VCaP (cell line): ENCODE measurements around the gene GAS6.

Experiments
- H3K27ac ChIP-seq: fragments of 450-650 bp; 2 replicates; pipeline ENCODE4 v1.5.1; 2017
- TF ChIP-seq, protein P1 (sequence below): fragments of 450-650 bp; conservative IDR thresholded peaks from 2 replicates; pipeline ENCODE4 v1.5.1; 2017; ENCODE audit warnings: mild to moderate bottlenecking, moderate library complexity

Gene GAS6

DNA sequence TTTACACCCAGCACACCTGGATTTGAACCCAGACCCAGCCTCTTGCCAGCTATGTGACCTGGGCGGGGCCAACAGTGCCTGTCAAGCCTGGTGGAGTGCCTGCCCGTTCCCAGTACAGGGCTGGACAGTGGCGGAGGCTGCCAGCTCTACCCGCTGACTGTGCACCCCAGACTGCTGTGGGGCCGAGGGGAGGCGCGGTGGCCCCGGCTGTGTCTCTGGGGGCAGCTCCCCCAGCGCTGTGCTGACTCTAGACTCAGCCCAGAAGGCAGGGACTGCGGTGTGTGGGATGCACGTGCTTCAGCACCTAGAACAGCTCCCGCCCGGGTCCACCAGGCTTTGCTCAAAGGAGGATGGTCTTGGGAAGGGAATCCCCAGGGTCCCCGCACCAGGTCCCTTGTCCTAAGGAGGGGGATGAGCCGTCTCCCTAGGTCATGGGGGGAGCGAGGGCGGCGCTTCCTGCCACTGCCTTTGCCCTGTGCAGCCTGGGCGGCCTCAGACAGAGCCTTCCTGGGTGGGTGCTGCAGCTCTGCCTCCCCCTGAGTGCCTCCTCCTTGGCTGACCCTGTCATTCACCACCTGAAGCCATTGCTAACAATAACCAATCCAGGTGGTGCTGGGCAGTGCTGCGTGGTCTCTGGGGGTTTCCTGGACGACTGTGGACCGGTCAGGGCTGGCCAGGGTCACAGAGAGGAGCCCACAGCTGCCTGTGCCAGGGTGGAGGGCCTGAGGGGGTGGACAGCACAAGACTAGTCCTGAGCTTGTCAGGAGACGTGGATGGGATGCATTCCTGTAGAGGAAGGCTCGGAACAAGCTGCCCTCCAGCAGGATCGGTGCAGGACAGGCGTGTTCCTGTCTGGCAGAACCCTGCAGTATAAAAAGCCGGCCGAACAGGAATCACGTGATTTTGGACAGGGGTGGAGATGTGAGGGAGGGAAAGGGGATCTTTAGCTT lies 86.3 kb downstream of the GAS6 start:
- no peak overlapping the region for H3K27ac ChIP-seq

DNA sequence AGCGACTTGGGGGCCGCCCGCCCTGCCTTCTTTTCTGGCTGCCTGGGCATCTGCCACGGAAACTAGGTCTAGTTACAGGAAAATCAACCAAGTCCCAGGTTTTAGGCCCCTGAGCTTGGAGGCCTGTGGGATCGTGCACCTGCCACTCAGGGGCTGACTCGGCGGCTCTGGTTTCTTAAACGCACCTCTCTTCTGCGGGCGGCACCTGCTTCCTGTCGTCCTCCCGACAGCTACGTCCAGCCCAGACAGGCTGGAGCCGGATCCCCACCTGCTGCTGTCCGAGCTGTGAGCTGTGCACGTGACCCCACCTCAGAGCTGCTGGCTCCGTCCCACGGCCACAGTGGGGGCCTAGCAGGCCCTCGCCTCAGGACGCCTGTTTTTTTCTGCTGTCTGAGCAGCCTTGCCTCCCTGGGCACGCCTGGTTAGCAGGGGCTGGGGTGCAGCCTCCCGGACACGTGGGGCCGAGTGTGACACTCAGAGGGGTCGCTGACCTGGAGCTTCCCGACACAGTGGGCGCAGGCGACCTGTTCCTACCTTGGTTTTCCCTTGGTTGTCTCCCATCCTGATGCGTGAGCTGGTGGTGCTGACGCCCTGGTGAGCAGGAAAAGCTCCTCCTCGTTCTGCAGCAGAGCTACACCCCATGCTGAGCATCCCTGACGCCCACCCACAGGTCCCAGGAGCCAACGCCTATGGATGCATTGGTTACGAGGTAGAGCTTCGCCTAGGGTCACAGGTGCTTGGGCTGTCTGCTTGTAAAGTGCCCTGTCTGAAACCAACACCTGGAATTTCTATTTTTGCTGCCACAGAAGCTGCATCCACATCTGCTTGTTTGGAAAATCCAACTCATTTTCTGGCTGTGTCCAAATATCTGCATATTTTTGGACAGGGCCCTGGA lies 87.4 kb downstream of the GAS6 start:
- TF ChIP-seq, protein P1, sequence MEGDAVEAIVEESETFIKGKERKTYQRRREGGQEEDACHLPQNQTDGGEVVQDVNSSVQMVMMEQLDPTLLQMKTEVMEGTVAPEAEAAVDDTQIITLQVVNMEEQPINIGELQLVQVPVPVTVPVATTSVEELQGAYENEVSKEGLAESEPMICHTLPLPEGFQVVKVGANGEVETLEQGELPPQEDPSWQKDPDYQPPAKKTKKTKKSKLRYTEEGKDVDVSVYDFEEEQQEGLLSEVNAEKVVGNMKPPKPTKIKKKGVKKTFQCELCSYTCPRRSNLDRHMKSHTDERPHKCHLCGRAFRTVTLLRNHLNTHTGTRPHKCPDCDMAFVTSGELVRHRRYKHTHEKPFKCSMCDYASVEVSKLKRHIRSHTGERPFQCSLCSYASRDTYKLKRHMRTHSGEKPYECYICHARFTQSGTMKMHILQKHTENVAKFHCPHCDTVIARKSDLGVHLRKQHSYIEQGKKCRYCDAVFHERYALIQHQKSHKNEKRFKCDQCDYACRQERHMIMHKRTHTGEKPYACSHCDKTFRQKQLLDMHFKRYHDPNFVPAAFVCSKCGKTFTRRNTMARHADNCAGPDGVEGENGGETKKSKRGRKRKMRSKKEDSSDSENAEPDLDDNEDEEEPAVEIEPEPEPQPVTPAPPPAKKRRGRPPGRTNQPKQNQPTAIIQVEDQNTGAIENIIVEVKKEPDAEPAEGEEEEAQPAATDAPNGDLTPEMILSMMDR = no peak
- no peak overlapping the region for H3K27ac ChIP-seq

More for the DNA sequence above, 86.3 kb downstream of the GAS6 start:
- TF ChIP-seq, protein P1 = no peak

DNA sequence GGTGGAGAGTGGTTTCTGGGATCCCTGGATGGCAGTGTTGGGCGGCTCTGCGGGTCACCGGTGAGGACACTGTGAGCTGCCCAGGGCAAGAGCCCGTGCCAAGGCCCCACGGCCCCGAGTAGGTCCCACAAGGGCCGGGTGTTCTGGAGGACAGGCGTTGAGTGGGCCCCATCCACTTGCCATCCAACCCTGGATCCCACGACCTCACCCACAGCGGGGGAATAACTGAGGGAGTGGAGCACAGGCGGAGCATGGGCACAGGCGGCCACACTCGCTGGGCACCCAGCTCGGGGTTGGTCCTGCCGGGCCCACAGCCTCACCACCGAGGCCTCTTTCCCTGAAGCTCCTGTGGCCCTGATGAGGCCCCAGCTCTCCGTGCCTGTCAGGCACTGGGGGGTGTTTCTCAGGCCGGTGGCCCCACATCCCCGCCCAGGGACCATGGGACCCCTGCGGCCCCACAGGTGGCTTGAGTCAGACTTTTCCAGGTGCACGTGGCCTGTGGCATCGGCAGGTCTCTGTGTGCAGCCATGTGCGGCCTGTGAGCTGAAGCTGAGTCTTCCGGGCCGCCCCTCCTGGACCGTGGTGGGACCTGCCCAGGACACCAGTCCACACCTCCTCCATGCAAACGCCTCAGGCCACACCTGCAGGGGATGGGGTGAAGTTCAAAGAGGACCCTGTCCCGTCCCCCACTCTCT lies 88.3 kb downstream of the GAS6 start:
- TF ChIP-seq, protein P1 = no peak
- no peak overlapping the region for H3K27ac ChIP-seq

DNA sequence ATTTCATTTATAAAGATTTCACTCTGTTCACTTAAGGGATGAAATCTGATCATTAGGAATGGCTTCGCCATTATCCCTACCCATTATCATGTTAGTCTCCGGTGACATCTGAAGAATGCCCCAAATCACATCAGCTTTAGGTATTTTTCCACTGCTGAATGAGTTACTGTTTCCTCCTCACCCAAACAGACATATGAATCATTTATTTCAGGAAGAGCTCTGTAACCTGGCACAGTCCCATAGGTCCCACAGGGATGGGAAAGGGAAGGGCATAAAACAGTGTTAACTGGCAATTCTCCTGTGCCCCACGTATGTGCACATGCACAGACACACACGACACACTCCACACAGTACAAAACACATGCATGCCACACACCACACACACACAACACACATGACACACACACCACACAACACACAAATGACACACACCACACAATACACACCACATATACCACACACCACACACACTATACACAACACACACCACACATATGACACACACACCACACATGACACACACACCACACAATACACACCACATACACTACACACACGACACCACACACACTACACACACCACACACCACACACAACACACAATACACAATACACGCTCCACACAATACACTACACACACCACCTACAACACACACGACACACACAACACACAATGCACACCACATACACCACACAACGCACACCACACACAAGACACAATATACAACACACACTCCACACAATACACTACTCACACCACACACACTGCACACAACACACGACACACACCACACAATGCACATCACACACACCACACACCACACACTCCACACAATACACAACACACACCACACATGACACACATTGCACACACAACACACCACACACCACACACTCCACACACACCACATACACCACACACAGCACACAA lies 89.4 kb downstream of the GAS6 start:
- no peak overlapping the region for H3K27ac ChIP-seq
- TF ChIP-seq, protein P1 = no peak

DNA sequence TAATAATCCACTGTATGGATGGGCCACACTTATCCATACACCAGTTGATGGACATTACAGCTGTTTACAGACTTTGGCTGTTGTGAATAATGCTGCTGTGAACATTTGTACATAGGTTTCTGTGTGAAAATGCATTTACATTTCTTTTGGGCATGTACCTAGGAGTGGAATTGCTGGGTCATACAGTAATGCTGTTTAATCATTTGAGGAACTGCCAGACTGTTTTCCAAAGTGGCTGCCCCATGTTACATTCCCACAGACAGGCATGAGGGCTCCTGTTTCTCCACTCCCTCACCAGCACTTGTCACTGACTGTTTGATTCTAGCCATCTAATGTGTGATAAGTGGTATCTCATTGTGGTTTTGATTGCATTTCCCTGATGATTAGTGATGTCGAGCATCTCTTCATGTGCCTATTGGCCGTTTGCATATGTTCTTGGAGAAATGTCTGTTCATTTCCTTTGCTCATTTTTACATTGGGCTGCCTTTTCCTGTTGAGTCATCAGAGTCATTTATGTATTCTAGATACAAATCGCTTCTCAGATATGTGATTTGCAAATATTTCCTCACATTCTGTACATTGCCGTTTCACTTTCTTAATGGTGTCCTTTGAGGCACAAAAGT lies 92.1 kb downstream of the GAS6 start:
- TF ChIP-seq, protein P1 = no peak
- H3K27ac ChIP-seq = no peak overlapping the region

DNA sequence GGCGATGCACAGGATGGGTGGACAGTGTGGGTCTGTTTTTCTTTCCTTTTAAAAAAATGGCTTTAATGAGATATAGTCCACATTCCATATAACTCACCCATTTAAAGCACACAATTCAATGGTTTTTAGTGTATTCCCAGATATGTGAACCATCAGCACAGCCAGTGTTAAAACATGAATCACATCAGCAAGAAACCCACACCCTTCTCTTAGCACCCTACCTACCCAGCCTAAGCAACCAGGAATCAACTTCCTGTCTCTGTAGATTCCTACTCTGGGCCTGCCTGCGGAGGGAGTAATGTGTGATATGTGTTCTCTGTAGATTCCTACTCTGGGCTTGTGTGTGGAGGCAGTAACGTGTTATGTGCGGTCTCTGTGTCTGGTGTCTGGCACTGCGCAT lies 92.9 kb downstream of the GAS6 start:
- no peak overlapping the region for H3K27ac ChIP-seq

More for the DNA sequence above, 92.9 kb downstream of the GAS6 start:
- TF ChIP-seq, protein P1 = no peak
